CD4-positive, alpha-beta memory T cell (primary cell): ENCODE measurements around the gene PANK4. TPM values are rescaled to one million over a fixed set of nuclear protein-coding genes. Genes with fewer than 3 reads are reported as not detected.

Experiments used
- CTCF ChIA-PET: fragments of 350-600 bp; sonication (Branson Sonifier 250); formaldehyde crosslinking; loops from one replicate; lab custom pipeline; 2021; ENCODE audit warnings: inconsistent platforms; ENCODE audit not compliant: partially characterized antibody; lab: Charles Lee
- POLR2A ChIA-PET: fragments of 350-600 bp; sonication (Branson Sonifier 250); formaldehyde crosslinking; loops from one replicate; lab custom pipeline; 2021; ENCODE audit not compliant: partially characterized antibody; lab: Charles Lee
- DNase-seq, 5 donors: peaks; one replicate each; pipeline versions ENCODE4 v3.0.0 to v3.0.0-alpha.2; 2020 to 2022; ENCODE audit warnings: mixed read lengths in 1 of 5
- H3K27ac ChIP-seq: one replicate; pipeline ENCODE4 v1.7.0; 2013; ENCODE audit warnings: low read depth, low read length
- H3K27me3 ChIP-seq: 2 replicates; pipeline ENCODE4 v1.7.0; 2013; ENCODE audit warnings: mild to moderate bottlenecking, low read length, moderate library complexity; ENCODE audit not compliant: insufficient read depth
- H3K36me3 ChIP-seq: 2 replicates; pipeline ENCODE4 v1.7.0; 2013; ENCODE audit warnings: mild to moderate bottlenecking, low read length, moderate library complexity; ENCODE audit not compliant: insufficient read depth
- H3K4me1 ChIP-seq: 2 replicates; pipeline ENCODE4 v1.7.0; 2013; ENCODE audit warnings: mild to moderate bottlenecking, low read length, moderate library complexity; ENCODE audit not compliant: insufficient read depth
- H3K4me3 ChIP-seq, 2 donors: one replicate each; pipeline ENCODE4 v1.7.0; 2013; ENCODE audit warnings: low read length in 2 of 2, mild to moderate bottlenecking in 1 of 2
- H3K9me3 ChIP-seq, 2 donors: one replicate each; pipeline ENCODE4 v1.7.0; 2013; ENCODE audit warnings: low read length in 2 of 2, control low read depth in 1 of 2; ENCODE audit not compliant: control insufficient read depth in 1 of 2
- H3K27ac Mint-ChIP-seq, 7 donors: one replicate each; pipeline ENCODE4 v1.8.0; 2020 to 2021; ENCODE audit warnings: mixed read lengths in 7 of 7, mild to moderate bottlenecking in 6 of 7, inconsistent platforms in 3 of 7, moderate library complexity in 3 of 7
- H3K27me3 Mint-ChIP-seq, 2 donors: one replicate each; pipeline ENCODE4 v1.8.0; 2020 to 2021; ENCODE audit warnings: mixed read lengths in 2 of 2
- H3K36me3 Mint-ChIP-seq, 2 donors: one replicate each; pipeline ENCODE4 v1.8.0; 2020 to 2021; ENCODE audit warnings: mixed read lengths in 2 of 2, inconsistent platforms in 1 of 2, mild to moderate bottlenecking in 1 of 2
- H3K4me1 Mint-ChIP-seq, 4 donors: one replicate each; pipeline ENCODE4 v1.8.0; 2020 to 2021; ENCODE audit warnings: mixed read lengths in 4 of 4, mild to moderate bottlenecking in 1 of 4
- H3K4me3 Mint-ChIP-seq, 8 donors: one replicate each; pipeline ENCODE4 v1.8.0; 2020 to 2021; ENCODE audit warnings: mixed read lengths in 8 of 8, mild to moderate bottlenecking in 7 of 8, moderate library complexity in 6 of 8, inconsistent platforms in 3 of 8
- H3K9me3 Mint-ChIP-seq, 8 donors: one replicate each; pipeline ENCODE4 v1.8.0; 2020 to 2021; ENCODE audit warnings: mixed read lengths in 8 of 8, mild to moderate bottlenecking in 5 of 8, inconsistent platforms in 3 of 8, moderate library complexity in 1 of 8
- intact Hi-C: fragments of 100-400 bp; cut with micrococcal nuclease; formaldehyde crosslinking; loops from one replicate; pipeline ENCODE4 v1.15.1; 2023
- polyA plus RNA-seq, 2 donors: library from polyadenylated mRNA; unstranded; fragments of 300-500 nt; fragmentation: Illumina TruSeq; gene quantifications; one replicate each; pipeline ENCODE4 v1.2.3, GENCODE V29; 2021
- total RNA-seq, 2 experiments: library from RNA; stranded (reverse); gene quantifications; one replicate each; pipeline ENCODE4 v1.2.3, GENCODE V29; 2021

The PANK4 gene
- total and polyA plus RNA-seq, 4 experiments from 2014 or later, result 10.6 to 93.7 (median 56.6) TPM

GRCh38 chr1:2468540-2468939 lies 57.9 kb downstream of the PANK4 start:
- Mint-ChIP-seq H3K4me3 (peak overlapping the region in 1 of 8 donors; percentile 39), H3K27me3 (no peaks in the 10 kb centered on the region), H3K4me1 (peaks cover 0 to 8% (median under 1%) of the 10 kb centered on the region in 4 donors), H3K36me3 (no peaks in the 10 kb centered on the region), H3K9me3 (no peaks in the 10 kb centered on the region), H3K27ac (no peak overlapping the region)
- ChIA-PET POLR2A (no interaction called here), CTCF (no interaction called here)
- H3K4me3 ChIP-seq, result no peak overlapping the region
- H3K4me1 ChIP-seq, result peaks cover 14% of the 10 kb centered on the region
- H3K9me3 ChIP-seq, result no peaks in the 10 kb centered on the region
- intact Hi-C loops, result no loop called here
- DNase-seq, result no peak
- no peaks in the 10 kb centered on the region for H3K36me3 ChIP-seq
- no peak overlapping the region for H3K27ac ChIP-seq
- H3K27me3 ChIP-seq, result no peaks in the 10 kb centered on the region

DNA sequence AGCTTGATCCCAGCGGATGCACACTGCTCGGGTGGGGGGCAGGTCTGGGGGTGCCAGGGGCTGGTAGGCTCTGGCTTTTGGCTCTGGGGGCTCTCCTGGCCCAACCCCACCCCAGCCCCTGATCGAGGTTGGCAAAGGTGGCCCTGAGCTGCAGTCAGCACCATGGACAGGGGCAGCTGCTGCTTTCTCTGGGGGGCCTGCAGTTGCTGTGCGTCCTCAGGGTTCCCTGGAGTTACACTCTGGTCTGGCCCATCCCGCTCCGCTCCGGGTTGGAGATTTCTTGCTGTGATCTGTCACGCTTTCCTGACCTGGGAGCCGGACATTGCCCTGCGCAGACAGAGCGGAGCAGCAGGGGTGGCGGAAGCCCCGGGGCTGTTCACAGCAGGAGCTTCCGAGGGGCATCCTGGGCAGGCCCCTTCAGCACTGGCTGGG lies 58.3 kb downstream of the PANK4 start:
- H3K4me1 ChIP-seq, result peaks cover 14% of the 10 kb centered on the region
- H3K4me3 Mint-ChIP-seq, result no peak overlapping the region
- no peaks in the 10 kb centered on the region for H3K9me3 Mint-ChIP-seq
- peaks cover 0 to 8% (median under 1%) of the 10 kb centered on the region in 4 donors for H3K4me1 Mint-ChIP-seq
- CTCF ChIA-PET, result no interaction called here
- peak in 4 of 5 donors; percentile 27 to 42 (median 36) for DNase-seq
- no peaks in the 10 kb centered on the region for H3K27me3 Mint-ChIP-seq
- intact Hi-C loops, result no loop called here
- no peaks in the 10 kb centered on the region for H3K27me3 ChIP-seq
- H3K36me3 ChIP-seq, result no peaks in the 10 kb centered on the region
- POLR2A ChIA-PET, result no interaction called here
- H3K27ac ChIP-seq, result no peak overlapping the region
- no peak overlapping the region for H3K4me3 ChIP-seq
- no peak overlapping the region for H3K27ac Mint-ChIP-seq
- H3K9me3 ChIP-seq, result no peaks in the 10 kb centered on the region
- no peaks in the 10 kb centered on the region for H3K36me3 Mint-ChIP-seq

DNA sequence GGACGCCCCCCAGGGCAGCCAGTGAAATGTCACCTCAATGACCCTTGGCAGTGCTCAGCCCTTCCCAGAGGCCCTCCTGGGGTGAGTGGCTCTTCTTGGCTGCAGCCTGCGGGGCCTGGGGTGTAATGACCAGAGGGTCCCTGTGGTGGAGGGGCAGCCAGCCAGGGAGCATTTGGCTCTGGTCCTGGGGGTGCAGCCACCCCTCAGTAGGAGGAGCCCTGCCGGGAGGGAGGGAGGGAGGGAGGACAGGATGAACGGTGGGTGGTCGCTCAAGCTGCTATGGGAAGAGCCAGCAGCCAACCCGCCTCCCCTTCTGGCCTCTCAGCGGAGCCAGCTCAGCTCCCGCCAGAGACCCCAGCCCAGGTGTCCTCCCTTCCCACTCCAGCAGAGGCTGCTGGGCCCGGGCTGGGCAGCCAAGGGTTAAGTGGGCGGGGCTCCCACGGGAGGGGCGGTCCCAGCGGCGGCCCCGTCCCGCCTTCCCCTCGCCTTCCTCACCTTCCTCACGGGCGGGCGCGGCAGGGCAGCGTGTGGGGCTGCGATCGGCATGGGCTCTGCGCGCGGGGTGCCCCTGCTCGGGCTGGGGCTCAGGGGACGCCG lies 59.3 kb downstream of the PANK4 start:
- POLR2A ChIA-PET, result no interaction called here
- no peaks in the 10 kb centered on the region for H3K36me3 ChIP-seq
- intact Hi-C loops, result no loop called here
- no peak overlapping the region for H3K27ac ChIP-seq
- Mint-ChIP-seq H3K27ac (no peak overlapping the region), H3K27me3 (no peaks in the 10 kb centered on the region), H3K9me3 (no peaks in the 10 kb centered on the region), H3K36me3 (no peaks in the 10 kb centered on the region), H3K4me3 (no peak overlapping the region), H3K4me1 (peaks cover 0 to 8% (median under 1%) of the 10 kb centered on the region in 4 donors)
- DNase-seq, result peak in 1 of 5 donors; percentile 33
- no peaks in the 10 kb centered on the region for H3K9me3 ChIP-seq
- no peak overlapping the region for H3K4me3 ChIP-seq
- peaks cover 14% of the 10 kb centered on the region for H3K4me1 ChIP-seq
- H3K27me3 ChIP-seq, result no peaks in the 10 kb centered on the region
- CTCF ChIA-PET, result no interaction called here

GRCh38 chr1:2466270-2466665 lies 60.1 kb downstream of the PANK4 start:
- H3K4me1 ChIP-seq, result peaks cover 14% of the 10 kb centered on the region
- no peaks in the 10 kb centered on the region for H3K27me3 Mint-ChIP-seq
- DNase-seq, result no peak
- H3K36me3 ChIP-seq, result no peaks in the 10 kb centered on the region
- H3K4me3 ChIP-seq, result no peak overlapping the region
- no peaks in the 10 kb centered on the region for H3K9me3 ChIP-seq
- no peaks in the 10 kb centered on the region for H3K9me3 Mint-ChIP-seq
- H3K4me1 Mint-ChIP-seq, result peaks cover 0 to 8% (median under 1%) of the 10 kb centered on the region in 4 donors
- H3K27ac Mint-ChIP-seq, result no peak overlapping the region
- CTCF ChIA-PET, result no interaction called here
- H3K36me3 Mint-ChIP-seq, result no peaks in the 10 kb centered on the region
- POLR2A ChIA-PET, result no interaction called here
- no peak overlapping the region for H3K4me3 Mint-ChIP-seq
- no peak overlapping the region for H3K27ac ChIP-seq
- no peaks in the 10 kb centered on the region for H3K27me3 ChIP-seq
- intact Hi-C loops, result no loop called here

DNA sequence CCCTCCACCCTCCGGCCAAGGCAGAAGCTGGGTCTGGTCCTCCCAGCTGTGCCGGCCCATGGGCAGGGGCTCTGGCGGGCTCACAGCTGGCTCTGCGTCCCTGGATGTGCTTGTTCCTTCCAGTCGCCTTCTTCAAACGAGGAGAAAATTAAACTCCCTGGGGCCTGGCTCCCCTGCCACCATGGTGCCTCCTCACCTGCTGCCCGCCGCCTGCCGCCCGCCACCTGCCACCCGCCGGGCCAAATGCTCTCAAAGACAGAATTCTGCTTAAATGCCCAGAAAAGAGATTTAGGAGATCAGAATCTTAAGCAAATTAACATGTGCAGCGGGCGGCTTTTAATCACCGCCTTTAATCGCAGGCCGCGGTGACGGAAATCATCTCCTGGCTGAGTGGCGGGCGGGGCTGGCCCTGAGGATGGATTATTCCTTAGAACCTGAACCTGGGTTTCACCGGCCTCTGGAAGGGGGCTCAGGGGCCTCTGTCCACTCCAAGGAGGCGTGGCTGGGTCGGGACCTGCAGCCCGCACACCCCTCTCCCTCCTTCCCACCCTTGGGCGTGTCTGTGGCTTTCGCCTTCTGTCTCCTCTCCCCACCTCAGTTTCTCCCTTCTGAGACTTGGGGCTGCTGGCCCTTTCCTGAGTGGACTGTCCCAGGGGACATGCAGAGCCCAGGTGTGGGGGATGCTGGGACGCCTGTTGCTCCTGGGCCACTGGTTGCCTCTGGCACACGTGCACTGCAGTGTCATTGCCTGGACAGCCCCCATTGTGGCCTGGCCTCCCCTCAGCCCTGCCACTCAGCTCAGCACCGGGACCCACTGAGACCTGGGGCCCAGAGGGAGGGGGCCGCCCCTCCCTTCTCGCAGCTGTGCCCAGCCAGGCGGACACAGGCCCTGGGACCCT lies 60.8 kb downstream of the PANK4 start:
- Mint-ChIP-seq H3K27me3 (no peaks in the 10 kb centered on the region), H3K9me3 (no peaks in the 10 kb centered on the region), H3K27ac (no peak overlapping the region), H3K36me3 (no peaks in the 10 kb centered on the region), H3K4me1 (peaks cover 0 to 8% (median under 1%) of the 10 kb centered on the region in 4 donors), H3K4me3 (no peak overlapping the region)
- CTCF ChIA-PET, result no interaction called here
- Histone ChIP-seq H3K36me3 (no peaks in the 10 kb centered on the region), H3K27me3 (no peaks in the 10 kb centered on the region), H3K4me3 (no peak overlapping the region), H3K4me1 (peaks cover 14% of the 10 kb centered on the region), H3K9me3 (no peaks in the 10 kb centered on the region), H3K27ac (no peak overlapping the region)
- DNase-seq, result no peak
- POLR2A ChIA-PET, result no interaction called here
- intact Hi-C loops, result no loop called here

DNA sequence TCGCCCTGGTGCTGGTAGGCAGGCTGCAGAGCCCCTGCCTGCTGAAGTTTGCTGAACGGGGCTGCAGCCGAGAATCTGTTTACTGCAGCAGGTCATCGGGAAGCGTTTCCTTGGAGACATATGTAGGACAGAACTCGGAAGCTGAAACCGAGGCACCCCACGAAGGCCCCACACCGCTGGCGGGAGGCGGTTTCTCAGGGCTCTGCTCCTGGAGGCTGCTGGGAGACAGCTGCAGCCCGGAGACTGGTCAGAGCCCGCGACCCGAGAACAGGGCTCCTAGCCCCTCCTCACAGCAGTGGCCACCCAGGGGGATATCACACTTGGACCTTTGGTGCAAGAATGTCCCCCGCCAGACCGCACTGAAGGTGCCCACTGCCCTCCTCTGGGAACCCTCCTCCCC lies 63.0 kb downstream of the PANK4 start:
- no peak for DNase-seq
- Mint-ChIP-seq H3K27me3 (no peaks in the 10 kb centered on the region), H3K27ac (no peak overlapping the region), H3K9me3 (no peaks in the 10 kb centered on the region), H3K4me3 (no peak overlapping the region), H3K36me3 (no peaks in the 10 kb centered on the region), H3K4me1 (peaks cover 0 to 5% (median under 1%) of the 10 kb centered on the region in 4 donors)
- Histone ChIP-seq H3K9me3 (no peaks in the 10 kb centered on the region), H3K4me3 (no peak overlapping the region), H3K27me3 (no peaks in the 10 kb centered on the region), H3K27ac (no peak overlapping the region), H3K4me1 (peaks cover 14% of the 10 kb centered on the region), H3K36me3 (no peaks in the 10 kb centered on the region)
- CTCF ChIA-PET, result no interaction called here
- POLR2A ChIA-PET, result no interaction called here
- intact Hi-C loops, result no loop called here

GRCh38 chr1:2462819-2463218 lies 63.6 kb downstream of the PANK4 start:
- Histone ChIP-seq H3K36me3 (no peaks in the 10 kb centered on the region), H3K4me3 (no peak overlapping the region), H3K27ac (no peak overlapping the region), H3K4me1 (peaks cover 14% of the 10 kb centered on the region), H3K9me3 (no peaks in the 10 kb centered on the region), H3K27me3 (no peaks in the 10 kb centered on the region)
- ChIA-PET POLR2A (no interaction called here), CTCF (no interaction called here)
- peaks cover 0 to 4% (median under 1%) of the 10 kb centered on the region in 4 donors for H3K4me1 Mint-ChIP-seq
- no peaks in the 10 kb centered on the region for H3K36me3 Mint-ChIP-seq
- intact Hi-C loops, result no loop called here
- H3K27ac Mint-ChIP-seq, result no peak overlapping the region
- no peak for DNase-seq
- no peak overlapping the region for H3K4me3 Mint-ChIP-seq
- H3K9me3 Mint-ChIP-seq, result no peaks in the 10 kb centered on the region
- H3K27me3 Mint-ChIP-seq, result no peaks in the 10 kb centered on the region
